SHP77 (cell line): ENCODE data around the gene STOML2.

ENCODE experiments used
- DNase-seq, 2 experiments: peaks; one replicate each; lab custom pipeline; 2025; lab: John Stamatoyannopoulos, UW

STOML2 gene

DNA sequence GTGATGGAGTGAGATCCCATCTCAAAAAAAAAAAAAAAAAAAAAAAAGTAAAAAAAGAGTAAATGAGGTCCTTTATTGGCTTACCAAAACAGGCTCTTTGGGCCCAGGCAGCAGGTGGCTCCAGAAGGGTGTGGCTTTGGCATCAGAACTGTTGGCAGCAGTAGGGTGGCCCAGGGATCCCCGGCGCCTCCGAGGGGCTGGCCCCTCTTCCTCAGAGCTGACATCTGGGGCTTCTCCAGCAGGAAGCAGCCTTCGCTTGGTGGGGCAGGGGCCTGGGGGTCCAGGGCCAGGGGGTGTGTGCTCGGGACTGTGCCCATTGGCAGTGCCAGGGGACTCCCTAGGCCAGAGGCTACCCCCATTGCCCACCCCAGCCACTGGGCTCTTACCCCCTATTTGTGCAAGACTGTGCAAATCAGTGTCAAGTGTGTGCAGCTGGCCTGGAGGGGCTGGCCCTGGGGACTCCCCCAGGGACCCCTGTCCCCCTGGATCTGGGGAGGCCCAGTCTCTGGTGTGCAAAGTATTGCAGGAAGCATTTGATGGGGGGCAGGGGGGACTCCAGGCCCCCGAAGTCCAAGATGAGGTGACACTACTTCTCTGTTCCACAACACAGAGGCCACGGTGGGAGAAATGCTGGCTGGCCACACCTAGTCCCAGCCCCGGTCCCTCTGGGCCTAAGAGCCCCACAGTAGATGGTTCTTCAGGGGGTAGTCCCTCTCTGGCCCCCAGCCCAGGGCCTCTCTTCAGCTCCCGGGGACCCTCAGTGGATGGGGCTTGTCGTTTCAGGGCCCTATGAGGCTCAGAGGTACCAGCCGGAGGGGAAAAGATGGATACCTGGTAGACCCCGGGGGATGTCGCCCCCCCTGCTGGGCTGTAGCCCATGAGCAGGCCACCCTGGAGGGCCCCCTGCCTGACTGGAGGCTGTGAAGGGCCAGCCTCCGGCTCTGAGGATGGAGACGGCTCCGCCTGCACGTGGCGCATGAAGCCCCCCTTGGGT, 4.7 kb upstream of the STOML2 start:
- DNase-seq, result no peak

DNA sequence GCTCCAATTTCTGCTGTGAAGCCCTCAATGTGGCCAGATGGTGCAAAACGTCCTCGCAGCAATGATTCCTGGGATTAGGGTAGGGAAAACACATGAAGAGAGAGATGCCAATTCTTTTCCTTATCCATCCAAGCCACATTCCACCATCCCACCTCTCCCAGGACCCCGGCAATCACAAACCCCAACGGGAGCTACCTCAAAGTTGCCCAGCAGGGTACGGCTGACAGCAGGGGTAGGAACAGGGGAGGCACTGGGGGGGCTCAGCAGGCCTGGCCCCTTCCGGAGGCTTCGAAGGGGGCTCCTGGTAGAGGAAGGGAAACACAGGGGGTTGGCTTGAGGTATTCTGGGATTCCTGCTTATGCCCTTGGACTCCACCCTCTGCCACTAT, 3.4 kb upstream of the STOML2 start:
- DNase-seq, result no peak

DNA sequence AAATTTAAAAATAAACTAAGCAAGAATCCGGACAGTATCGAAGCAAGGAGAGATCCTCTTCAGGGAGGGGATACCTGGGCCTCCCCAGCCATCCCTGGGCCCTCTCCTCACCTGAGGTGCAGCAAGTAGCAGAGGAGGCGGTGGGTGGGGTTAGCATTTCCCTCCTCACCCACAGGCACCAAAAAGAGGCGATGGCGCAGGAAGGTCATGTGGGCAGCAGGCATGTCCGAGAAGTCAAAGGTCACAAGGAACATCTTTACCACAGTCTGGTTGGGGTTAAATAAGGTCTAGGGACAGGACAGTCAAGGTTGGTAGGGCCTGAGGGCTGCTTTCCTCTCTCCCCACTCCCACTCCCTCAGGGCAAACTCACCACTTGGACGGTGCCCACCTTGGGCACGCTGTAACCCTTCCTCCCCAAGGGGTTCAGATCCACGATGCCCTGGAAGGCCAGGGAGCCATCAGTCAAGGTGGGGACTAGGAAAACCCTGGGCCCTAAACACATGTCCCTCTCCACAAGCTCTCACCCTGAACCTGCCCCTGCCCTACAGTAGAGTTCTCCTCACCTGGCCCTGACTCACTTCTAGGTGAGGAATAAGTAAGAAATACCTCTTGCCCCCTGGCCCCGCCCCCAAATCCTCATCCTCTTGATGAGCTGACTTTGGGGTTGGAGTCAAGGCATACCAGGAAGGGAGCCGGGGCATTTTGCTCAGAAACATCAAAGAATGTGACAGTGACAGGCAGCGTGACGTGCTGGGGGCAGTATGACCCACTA, 2.8 kb upstream of the STOML2 start:
- DNase-seq, result no peak

DNA sequence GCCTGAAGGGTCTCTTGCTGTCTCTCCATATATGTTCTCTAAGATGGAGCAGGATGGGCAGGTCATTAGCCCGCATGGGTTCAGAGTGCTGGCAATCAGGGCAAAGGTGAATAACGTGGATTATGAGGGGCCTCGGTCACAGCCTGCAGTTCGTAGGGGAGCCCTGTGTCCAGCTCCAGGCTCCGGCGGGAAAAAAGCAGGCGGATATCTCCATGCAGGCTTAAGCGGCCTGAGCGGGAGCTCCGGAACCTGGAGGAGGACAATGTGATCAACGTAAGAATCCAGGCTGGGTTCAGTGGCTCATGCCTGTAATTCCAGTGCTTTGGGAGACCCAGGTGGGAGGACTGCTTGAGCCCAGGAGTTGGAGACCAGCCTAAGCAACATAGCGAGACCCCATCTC, 2.2 kb upstream of the STOML2 start:
- no peak for DNase-seq

DNA sequence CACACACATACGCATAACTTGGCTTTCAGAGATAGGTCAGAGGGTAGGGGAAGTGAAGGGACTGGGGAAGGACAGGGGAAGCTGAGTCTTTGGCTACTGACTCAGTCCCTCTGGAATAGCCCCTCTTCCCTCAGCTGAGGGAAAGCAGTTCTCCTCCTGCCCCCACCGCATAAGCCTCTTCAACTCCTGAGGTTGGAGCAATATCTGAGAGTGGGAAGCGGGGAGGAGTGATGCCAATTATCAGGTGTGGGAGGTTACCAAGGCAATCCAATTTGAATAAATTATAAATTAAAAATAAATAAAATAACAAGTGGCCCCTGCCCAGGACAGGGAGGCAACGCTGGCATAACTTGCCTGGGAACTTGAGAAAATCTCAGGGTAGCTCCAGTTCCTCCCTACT, 1.7 kb upstream of the STOML2 start:
- DNase-seq, result no peak

DNA sequence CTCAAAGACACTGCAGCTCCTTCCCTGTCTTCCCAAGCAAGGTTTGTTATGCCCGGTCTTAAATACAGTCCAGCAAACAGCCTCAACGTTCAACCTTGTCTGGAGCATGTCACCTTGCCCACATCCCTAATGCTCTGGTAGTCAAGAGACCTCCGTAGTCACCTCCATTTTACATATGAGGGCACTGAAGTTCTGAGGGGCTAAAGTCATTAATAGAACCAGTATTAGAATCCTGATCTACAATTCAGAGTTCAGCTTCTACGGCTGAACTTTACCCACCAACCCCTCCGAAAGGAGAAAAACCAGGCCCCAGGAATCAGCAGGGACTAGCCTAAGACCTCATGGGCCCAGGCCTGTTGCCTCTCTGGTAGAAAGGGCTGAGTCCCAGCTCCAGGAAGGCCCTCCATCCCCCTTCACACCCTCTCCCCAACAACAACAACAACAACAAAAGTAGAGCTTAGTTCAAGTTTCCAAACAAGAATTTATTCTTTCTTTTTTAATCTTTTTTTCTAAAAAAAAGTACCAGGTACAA, 795 bp upstream of the STOML2 start:
- DNase-seq, result no peak

DNA sequence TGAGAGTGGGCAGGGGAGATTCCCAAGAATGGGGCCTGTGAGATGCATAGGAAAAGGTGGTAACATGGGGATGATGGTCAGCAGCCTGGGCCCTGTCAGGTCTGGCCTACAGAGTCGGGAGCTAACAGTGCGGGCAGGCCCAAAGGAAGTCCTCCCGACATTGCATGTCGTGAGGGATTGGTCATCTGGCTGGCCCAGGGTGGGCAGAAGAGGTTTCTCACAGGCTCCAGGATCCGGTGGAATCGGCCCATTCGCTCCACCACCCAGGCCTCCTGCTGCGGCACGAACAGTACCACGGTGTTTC, 514 bp downstream of the STOML2 start:
- DNase-seq, result no peak

DNA sequence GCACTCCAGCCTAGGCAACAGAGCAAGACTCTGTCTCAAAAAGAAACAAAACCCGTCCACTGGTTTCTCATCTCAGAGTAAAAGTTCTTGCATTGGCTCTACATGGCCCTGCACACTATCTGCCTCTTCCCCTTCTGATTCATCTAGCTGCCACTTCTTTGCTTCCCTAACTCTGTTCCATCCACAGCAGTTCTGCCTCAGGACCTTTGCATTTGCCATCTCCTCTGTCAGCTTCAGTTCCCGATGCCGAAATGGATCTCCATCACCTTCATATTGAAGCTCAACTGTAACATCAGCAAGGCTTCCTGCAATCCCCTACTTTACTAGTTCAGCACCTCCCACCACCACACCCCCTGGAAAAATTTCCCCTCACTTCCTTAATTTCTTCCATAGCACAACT, 5.4 kb downstream of the STOML2 start:
- DNase-seq, result no peak

DNA sequence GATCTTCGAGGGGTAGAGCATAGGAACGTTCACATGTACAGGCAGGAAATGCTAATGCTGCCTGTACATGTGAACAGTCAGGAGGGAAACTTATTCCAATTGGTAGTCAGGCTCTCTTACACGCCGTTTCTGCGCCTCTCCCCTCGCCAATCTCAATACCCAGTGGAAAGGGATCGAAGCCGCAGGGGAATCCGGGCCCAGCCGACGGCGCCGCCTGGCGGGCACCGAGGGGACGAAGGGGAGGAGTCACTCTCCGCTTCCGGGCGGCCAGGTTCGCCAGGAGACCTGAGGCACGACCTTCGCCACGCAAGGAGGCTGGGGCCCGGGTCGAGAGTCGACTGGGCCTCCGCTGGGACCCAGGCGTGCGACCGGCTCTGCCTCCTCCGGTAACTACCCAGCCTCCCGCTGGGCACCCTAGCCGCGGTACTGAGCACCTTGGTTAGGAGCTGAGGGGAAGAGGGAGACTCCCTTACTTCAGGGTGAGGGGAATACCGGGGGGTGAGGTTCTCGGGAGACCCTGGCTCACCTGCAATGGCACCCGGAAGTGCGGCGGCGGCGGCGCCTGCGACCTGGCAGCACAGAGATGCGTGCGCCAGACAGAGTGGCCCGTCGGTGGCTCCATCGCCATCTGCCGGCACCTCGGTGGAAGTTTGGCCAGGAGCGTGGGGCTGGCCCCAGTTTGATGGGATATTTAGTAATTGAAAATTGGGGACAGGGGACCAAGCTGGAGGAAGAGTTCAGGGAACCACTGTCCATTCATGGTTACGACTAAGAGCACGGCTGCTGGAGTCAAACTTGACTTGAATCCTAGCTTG, 6.7 kb downstream of the STOML2 start, which contains the start of gene PIGO:
PIGO (minus strand) TSS at position 557 of the 815 bp plus-strand sequence. CDS start 1,026 bp downstream, outside the sequence.
- peak; percentile 60 to 81 for DNase-seq

DNA sequence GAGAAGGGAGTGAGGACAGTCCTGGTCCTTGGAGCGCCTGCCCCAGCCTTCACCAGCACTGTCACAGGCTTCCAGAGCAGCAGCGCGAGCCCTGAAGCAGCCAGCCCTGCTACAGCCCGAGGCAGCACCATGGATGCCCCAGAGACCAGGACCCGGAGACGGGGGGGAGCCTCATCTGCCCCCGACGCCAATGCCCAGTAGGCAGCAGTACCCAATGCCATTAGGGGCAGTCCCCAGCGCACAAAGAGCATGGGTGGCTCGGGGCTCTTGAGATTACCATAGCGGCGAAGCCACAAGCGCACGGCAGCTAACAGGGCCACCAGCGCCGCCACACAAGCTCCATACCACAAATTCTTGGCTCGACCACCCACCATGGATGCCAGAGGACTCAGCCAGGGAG, 11.4 kb downstream of the STOML2 start:
- no peak for DNase-seq

DNA sequence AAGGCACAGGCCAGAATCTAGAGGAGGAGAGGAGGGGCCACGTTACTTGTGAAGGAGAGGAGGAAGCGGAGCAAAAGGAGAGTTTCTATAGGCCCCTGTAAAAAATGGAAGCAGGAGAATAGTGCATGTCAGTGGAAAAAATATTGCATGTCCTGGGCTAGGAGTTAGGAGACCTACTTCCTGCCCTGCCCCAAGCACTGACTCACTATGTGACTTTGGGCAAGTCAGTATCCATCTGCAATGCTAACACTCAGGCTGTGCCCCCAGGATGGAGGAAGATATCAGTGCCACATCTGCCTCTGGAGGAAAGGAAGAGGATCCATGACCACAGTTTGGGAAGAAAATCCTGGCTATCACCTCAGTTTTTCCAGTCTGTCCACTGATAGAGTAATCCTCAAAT, 13.5 kb downstream of the STOML2 start:
- no peak for DNase-seq

DNA sequence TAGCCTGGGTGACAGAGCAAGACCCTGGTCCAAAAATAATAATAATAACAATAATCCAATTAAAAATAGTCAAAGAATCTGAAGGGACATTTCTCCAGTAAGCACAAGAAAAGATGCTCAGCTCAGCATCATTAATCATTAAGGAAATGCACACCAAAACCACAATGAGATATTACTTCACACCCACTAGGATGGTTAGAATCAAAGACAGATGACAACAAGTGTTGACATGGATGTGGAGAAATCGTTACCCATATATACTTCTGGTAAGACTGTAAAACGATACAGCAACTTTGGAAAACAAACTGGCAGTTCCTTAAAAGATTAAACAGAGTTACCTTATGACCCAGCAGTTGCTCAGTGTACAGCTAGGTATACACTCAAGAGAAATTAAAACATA, 17.9 kb downstream of the STOML2 start:
- no peak for DNase-seq

DNA sequence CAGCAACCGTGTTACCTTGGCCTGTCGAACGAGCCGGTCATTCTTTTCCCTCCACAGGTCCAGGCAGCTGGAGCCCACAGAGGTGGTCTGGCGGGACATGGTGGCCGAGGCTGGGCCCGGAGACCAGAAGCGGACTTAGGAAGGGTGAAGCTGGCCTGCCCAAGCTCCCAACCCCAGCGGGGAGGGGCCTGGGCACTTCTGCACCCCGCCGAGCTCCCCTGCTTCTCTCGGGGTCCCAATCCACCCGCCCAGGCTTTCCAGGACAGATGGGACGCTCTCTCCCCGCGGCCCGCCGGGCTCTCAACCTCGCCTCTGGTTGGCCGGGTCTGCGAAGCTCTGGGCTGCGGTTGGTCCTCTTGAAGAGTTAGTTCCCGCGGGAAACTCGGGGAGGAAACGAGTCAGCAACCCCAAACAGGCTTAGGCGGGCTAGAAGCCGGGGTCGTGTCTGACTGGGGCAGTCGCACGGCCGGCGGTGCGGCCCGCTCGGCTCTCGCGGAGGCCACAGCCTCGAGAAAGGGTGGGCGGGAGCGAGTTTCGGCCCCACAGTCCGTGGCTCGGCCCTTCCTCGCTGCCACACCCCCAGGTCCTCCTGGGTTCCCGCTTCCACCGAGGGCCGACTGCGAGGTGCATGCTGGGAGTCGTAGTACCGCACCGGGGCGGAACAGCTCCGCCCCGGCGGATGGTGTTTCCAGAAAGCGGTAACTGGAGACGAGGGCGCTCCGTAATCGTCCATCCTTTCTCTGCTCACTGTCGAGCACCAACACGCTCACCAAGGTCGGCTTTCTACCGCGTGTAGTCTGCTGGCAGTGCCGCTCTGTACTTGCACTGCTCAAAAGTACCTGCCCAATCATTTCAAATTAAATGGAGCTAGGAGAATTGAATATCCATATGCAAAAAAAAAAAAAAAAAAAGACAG, 23.2 kb downstream of the STOML2 start, which contains the start of gene FANCG:
FANCG (minus strand) TSS at position 517 of the 916 bp plus-strand sequence; CDS start at position 99, 418 bp downstream.
- peak; percentile 79 to 80 for DNase-seq

DNA sequence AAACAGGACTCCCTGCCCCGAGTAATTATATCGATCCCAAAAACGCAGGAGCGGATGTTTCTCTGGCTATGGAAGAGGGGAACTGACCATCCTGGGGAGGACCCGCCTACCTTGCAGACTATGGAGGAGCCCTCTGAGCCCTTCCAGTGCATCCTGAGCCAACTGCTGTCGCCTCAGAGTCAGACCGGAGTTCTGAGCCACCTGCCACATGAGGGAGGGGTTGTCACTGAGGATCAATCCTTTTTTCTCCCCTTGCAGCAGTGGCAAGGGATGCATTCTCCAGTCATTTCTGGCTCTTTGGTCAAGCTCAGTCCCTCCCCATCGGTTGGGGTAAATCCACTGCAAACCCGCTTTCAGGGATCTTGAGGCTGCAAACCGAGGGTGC, 23.9 kb downstream of the STOML2 start:
- no peak for DNase-seq

DNA sequence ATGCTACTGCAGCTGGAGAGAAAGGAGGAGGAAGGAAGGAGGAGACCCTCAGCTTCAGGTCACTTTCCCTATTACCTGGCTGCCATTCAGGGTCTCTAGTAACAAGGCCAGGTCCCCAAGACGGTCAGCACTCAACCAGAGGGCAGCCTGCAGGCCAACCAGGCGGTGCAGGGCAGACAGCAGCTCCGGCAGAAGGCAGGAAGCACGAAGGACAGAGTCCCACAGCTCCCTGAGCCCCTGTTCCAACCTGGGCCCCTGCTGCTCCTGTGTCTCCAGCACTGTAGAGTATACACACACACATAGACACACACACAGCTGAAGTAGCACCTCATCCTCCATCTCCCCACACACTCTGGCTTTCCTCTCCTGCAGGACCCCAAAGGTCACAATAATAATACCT, 24.9 kb downstream of the STOML2 start:
- no peak for DNase-seq

DNA sequence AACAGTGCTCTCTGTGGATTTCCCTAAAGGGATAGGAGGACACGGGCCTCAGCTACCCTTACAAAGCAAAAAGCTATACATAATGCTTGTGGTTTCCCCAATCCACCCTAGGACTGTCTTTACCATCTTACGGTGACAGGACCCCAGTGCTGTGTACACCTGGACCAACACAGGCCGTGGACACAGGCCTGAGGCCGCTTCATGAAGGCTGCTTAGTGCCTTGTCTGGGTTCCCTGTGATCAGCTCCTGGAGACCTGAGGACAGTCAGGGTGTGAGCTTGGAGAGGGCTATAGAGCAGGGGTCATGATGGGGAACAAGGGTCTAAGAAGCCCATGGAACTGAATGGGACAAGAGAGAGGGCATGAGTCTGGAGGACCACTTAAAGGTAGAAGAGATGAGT, 26.1 kb downstream of the STOML2 start:
- DNase-seq, result no peak

DNA sequence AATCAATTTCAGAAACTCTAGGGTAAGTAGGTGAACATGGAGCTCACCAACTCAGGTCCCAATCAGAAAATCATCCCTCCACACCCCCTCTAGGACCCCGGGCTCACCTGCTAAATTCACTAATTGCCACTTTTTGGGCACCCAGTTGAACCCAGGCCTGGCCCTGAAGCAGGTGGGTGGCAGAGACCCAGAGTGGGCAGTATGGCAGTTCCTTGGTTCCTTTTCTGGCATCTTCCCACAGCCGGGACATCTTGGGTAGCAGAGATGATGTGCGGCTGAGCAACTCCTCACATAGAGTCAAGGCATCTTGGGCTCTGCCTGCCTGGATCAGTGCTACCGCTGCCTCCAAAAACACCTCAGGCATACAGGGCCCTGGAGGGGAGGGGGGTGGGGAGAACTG, 27.6 kb downstream of the STOML2 start:
- no peak for DNase-seq

DNA sequence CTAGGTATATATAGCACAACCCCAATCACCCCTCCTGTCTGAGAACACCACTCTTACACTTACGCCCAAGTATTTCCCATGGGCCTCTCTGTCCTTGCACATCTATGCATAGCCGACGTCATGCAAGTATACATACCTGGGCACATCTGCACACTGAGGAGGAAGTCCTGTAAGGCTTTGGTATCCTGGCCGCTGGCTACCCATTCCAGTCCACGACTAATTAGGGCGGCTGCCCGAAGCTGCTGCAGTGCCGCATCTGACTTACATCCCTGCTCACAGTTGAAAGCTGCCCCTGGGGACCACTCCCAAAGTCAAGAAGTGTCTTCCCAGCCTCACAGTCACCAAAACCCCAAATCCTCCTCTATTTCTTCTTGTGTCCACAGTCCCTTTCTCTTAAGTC, 28.1 kb downstream of the STOML2 start:
- DNase-seq, result no peak

DNA sequence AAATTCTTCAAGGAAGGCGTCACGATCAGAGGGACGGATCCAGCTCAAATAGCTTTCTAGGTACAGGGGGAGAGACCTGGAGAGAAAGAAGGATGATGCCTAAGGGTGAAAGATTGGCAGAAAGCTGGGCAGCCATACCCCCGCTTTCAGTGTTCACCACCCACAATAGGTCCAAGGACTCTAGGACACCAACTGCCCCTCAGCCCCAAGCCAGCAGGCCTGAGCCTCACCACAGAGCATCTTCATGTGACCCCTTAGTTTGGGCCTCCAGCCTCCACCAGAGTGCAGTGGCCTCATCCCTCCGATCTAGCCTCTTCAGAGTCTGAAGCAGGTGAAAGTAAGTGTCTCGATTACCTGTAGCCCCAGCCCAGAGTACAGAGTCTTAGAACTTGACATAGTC, 28.8 kb downstream of the STOML2 start:
- no peak for DNase-seq

DNA sequence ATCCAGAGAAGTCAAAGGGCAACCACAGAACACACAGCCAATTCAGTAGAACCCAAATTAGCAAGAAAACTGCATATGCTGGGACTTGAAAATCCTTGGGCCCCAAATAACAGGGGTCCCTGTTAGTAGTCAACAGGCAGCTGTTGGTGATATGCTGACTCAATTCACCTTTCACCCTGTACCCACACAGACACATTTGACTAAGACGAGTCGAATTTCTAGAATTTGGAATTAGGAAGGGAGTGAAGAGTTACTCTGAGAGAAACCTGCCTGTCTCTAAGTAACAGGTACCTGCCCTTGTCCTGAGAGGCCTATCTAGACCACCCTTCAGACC, 29.7 kb downstream of the STOML2 start:
- no peak for DNase-seq
